HEK293 (cell line): ENCODE results near the gene MSH2.

ENCODE experiments used
- CTCF ChIA-PET: fragments of 350-600 bp; formaldehyde crosslinking; extraction: SDS; loops from one replicate; lab custom pipeline; 2021; ENCODE audit warnings: antibody characterized with exemption; lab: Yijun Ruan, JAX
- POLR2A ChIA-PET: fragments of 300-600 bp; formaldehyde crosslinking; extraction: SDS; loops from one replicate; lab custom pipeline; 2020; ENCODE audit warnings: antibody characterized with exemption, inconsistent platforms; lab: Yijun Ruan, JAX
- H3K27ac ChIP-seq: fragments of 200-500 bp; sonication (Bioruptor generic); 2 replicates; pipeline ENCODE4 v1.5.1; 2014; ENCODE audit warnings: low read depth, low read length, control low read depth, inconsistent platforms; ENCODE audit errors: extremely low read depth
- H3K36me3 ChIP-seq, 2 experiments: fragments of 200-500 bp in 1 of 2; sonication (Bioruptor generic) in 1 of 2; 1 replicate in 1 of 2; 2 replicates in 1 of 2; pipeline ENCODE4 v1.5.1; 2014 to 2017; ENCODE audit warnings: inconsistent platforms in 2 of 2, low read length in 2 of 2; ENCODE audit not compliant: control insufficient read depth in 2 of 2, insufficient read depth in 1 of 2
- H3K4me1 ChIP-seq: fragments of 200-500 bp; sonication (Bioruptor generic); 2 replicates; pipeline ENCODE4 v1.5.1; 2014; ENCODE audit warnings: mild to moderate bottlenecking, low read length, inconsistent platforms; ENCODE audit not compliant: control insufficient read depth, insufficient read depth
- H3K4me3 ChIP-seq: 2 replicates; pipeline ENCODE4 v1.5.1; 2011; ENCODE audit warnings: low read depth, mild to moderate bottlenecking, control low read depth, low read length, moderate library complexity
- H3K9me3 ChIP-seq: fragments of 200-500 bp; sonication (Bioruptor generic); 2 replicates; pipeline ENCODE4 v1.5.1; 2014; ENCODE audit warnings: low read depth, low read length, inconsistent platforms; ENCODE audit not compliant: control insufficient read depth, insufficient read depth
- EGR2 ChIP-seq: fragments of 450-650 bp; formaldehyde crosslinking; IDR thresholded peaks from 2 replicates; pipeline ENCODE4 v1.5.1; 2016; ENCODE audit warnings: low read depth, missing biosample characterization, missing genetic modification characterization
- PRDM10 ChIP-seq: fragments of 450-650 bp; formaldehyde crosslinking; IDR thresholded peaks from 2 replicates; pipeline ENCODE4 v1.5.1; 2016; ENCODE audit warnings: missing biosample characterization, missing genetic modification characterization
- TCF7L2 ChIP-seq: IDR thresholded peaks from 2 replicates; pipeline ENCODE4 v1.6.1; 2011; ENCODE audit warnings: low read depth, mild to moderate bottlenecking, inconsistent platforms, low read length, moderate library complexity, borderline replicate concordance
- ZBTB7A ChIP-seq: fragments of 450-650 bp; formaldehyde crosslinking; IDR thresholded peaks from 2 replicates; pipeline ENCODE4 v1.5.1; 2016; ENCODE audit warnings: low read depth, missing biosample characterization, missing genetic modification characterization
- ZEB2 ChIP-seq: fragments of 450-650 bp; formaldehyde crosslinking; IDR thresholded peaks from 2 replicates; pipeline ENCODE4 v1.5.1; 2016; ENCODE audit warnings: missing biosample characterization, missing genetic modification characterization
- ZNF112 ChIP-seq: fragments of 450-650 bp; formaldehyde crosslinking; IDR thresholded peaks from 2 replicates; pipeline ENCODE4 v1.5.0; 2017; ENCODE audit warnings: missing biosample characterization, missing genetic modification characterization
- ZNF544 ChIP-seq: fragments of 450-650 bp; formaldehyde crosslinking; IDR thresholded peaks from 2 replicates; pipeline ENCODE4 v1.5.0; 2017; ENCODE audit warnings: missing biosample characterization, missing genetic modification characterization
- ZNF639 ChIP-seq: fragments of 450-650 bp; formaldehyde crosslinking; IDR thresholded peaks from 2 replicates; pipeline ENCODE4 v1.5.1; 2016; ENCODE audit warnings: missing biosample characterization, missing genetic modification characterization
- ZNF664 ChIP-seq: fragments of 450-650 bp; formaldehyde crosslinking; IDR thresholded peaks from 2 replicates; pipeline ENCODE4 v1.5.1; 2016; ENCODE audit warnings: missing biosample characterization, missing genetic modification characterization
- TF ChIP-seq, protein P1 (sequence below): fragments of 450-650 bp; formaldehyde crosslinking; IDR thresholded peaks from 2 replicates; pipeline ENCODE4 v1.5.1; 2016; ENCODE audit warnings: missing biosample characterization, missing genetic modification characterization
- TF ChIP-seq, protein P2 (sequence below): fragments of 450-650 bp; formaldehyde crosslinking; IDR thresholded peaks from 2 replicates; pipeline ENCODE4 v1.5.1; 2017; ENCODE audit warnings: missing biosample characterization, missing genetic modification characterization
- TF ChIP-seq, protein P3 (sequence below): fragments of 450-650 bp; IDR thresholded peaks from 2 replicates; pipeline ENCODE4 v1.5.1; 2018; ENCODE audit warnings: missing biosample characterization, mild to moderate bottlenecking, missing genetic modification characterization
- TF ChIP-seq, protein P4 (sequence below): fragments of 450-650 bp; formaldehyde crosslinking; optimal IDR thresholded peaks from 2 replicates; pipeline ENCODE3; 2016; ENCODE audit warnings: missing biosample characterization, mild to moderate bottlenecking, missing genetic modification characterization

Gene MSH2

GRCh38 chr2:47516360-47517104 is 113.6 kb downstream of the MSH2 start (continued):
- TF ChIP-seq TCF7L2 (no peak), EGR2 (tag by site-specific recombination) (no peak), ZBTB7A (tag by site-specific recombination) (no peak)
- TF ChIP-seq, protein P1, sequence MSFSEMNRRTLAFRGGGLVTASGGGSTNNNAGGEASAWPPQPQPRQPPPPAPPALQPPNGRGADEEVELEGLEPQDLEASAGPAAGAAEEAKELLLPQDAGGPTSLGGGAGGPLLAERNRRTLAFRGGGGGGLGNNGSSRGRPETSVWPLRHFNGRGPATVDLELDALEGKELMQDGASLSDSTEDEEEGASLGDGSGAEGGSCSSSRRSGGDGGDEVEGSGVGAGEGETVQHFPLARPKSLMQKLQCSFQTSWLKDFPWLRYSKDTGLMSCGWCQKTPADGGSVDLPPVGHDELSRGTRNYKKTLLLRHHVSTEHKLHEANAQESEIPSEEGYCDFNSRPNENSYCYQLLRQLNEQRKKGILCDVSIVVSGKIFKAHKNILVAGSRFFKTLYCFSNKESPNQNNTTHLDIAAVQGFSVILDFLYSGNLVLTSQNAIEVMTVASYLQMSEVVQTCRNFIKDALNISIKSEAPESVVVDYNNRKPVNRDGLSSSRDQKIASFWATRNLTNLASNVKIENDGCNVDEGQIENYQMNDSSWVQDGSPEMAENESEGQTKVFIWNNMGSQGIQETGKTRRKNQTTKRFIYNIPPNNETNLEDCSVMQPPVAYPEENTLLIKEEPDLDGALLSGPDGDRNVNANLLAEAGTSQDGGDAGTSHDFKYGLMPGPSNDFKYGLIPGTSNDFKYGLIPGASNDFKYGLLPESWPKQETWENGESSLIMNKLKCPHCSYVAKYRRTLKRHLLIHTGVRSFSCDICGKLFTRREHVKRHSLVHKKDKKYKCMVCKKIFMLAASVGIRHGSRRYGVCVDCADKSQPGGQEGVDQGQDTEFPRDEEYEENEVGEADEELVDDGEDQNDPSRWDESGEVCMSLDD (tag by site-specific recombination) = no peak

DNA sequence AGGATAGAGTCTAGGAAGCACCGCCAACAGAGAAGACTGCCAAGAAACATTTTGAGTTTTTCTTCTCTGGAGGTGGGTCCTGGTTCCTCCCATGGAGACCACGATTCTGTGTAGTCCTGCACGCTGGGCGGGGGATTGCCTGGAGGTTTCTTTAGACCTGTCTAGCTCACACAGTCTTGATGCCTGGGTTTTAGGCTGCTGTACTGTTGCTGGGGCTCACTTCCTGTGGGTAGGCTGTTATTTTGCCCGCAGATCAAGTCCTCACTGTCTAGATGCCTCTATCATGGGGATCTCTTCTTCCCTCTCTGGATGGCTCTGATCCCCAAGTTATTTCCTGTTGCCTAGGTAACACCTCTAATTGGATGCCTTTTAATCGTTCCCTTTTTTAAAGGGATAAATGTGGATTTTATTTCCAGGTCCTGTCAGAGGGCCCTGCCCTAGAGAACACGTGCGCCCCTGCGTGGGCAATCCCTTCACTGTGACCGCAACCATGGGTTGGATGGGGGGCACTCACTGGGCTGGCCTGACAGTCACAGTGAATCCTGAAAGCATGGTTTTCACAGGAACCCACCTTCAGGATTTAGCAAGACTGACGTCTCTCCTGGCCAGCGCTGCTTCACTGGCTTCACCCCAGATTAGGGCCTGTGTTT is 115.7 kb downstream of the MSH2 start:
- ChIA-PET POLR2A (no interaction called here), CTCF (interaction anchor here (0.6 kb wide), 1 partner anchor 246 kb away, joined by 3 read pairs; no protein-coding TSS in a partner anchor)
- Histone ChIP-seq H3K4me1 (no peaks in the 10 kb centered on the region), H3K9me3 (no peaks in the 10 kb centered on the region), H3K4me3 (no peak overlapping the region), H3K27ac (no peak overlapping the region), H3K36me3 (no peaks in the 10 kb centered on the region)
- TF ChIP-seq ZNF544 (no peak), ZNF664 (tag by site-specific recombination) (no peak), PRDM10 (tag by site-specific recombination) (no peak), ZNF112 (tag by site-specific recombination) (no peak), ZEB2 (no peak), ZNF639 (tag by site-specific recombination) (no peak)
- TF ChIP-seq, protein P2, sequence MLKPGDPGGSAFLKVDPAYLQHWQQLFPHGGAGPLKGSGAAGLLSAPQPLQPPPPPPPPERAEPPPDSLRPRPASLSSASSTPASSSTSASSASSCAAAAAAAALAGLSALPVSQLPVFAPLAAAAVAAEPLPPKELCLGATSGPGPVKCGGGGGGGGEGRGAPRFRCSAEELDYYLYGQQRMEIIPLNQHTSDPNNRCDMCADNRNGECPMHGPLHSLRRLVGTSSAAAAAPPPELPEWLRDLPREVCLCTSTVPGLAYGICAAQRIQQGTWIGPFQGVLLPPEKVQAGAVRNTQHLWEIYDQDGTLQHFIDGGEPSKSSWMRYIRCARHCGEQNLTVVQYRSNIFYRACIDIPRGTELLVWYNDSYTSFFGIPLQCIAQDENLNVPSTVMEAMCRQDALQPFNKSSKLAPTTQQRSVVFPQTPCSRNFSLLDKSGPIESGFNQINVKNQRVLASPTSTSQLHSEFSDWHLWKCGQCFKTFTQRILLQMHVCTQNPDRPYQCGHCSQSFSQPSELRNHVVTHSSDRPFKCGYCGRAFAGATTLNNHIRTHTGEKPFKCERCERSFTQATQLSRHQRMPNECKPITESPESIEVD (tag by site-specific recombination) = no peak
- TF ChIP-seq, protein P3, sequence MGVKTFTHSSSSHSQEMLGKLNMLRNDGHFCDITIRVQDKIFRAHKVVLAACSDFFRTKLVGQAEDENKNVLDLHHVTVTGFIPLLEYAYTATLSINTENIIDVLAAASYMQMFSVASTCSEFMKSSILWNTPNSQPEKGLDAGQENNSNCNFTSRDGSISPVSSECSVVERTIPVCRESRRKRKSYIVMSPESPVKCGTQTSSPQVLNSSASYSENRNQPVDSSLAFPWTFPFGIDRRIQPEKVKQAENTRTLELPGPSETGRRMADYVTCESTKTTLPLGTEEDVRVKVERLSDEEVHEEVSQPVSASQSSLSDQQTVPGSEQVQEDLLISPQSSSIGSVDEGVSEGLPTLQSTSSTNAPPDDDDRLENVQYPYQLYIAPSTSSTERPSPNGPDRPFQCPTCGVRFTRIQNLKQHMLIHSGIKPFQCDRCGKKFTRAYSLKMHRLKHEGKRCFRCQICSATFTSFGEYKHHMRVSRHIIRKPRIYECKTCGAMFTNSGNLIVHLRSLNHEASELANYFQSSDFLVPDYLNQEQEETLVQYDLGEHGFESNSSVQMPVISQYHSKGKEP (tag by site-specific recombination) = no peak
- TF ChIP-seq, protein P4, sequence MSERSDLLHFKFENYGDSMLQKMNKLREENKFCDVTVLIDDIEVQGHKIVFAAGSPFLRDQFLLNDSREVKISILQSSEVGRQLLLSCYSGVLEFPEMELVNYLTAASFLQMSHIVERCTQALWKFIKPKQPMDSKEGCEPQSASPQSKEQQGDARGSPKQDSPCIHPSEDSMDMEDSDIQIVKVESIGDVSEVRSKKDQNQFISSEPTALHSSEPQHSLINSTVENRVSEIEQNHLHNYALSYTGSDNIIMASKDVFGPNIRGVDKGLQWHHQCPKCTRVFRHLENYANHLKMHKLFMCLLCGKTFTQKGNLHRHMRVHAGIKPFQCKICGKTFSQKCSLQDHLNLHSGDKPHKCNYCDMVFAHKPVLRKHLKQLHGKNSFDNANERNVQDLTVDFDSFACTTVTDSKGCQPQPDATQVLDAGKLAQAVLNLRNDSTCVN (tag by site-specific recombination) = no peak
